HepG2 (cell line): Measurements from ENCODE around the gene STRADA. TPM values are rescaled to one million over a fixed set of nuclear protein-coding genes. Genes with fewer than 3 reads are reported as not detected.

Experiments used
- ATAC-seq: fragments of 200-7000 bp; cut with Tn5 transposase; 3 replicates; pipeline ENCODE4 v1.9.1; 2020; ENCODE audit warnings: mild to moderate bottlenecking, moderate library complexity
- BruUV-seq: library from RNA; stranded (reverse); fragments of 400-500 nt; replicated peaks from 2 replicates; lab custom pipeline; 2021; lab: Mats Ljungman, UMichigan
- CTCF ChIA-PET: fragments of 300-600 bp; formaldehyde crosslinking; extraction: SDS; loops from one replicate; lab custom pipeline; 2021; ENCODE audit warnings: low total read pairs, inconsistent platforms, low intra/inter-chr PET ratio; lab: Yijun Ruan, JAX
- POLR2A ChIA-PET: fragments of 350-600 bp; sonication (Branson Sonifier 250); formaldehyde crosslinking; loops from one replicate; lab custom pipeline; 2020; ENCODE audit warnings: antibody characterized with exemption, inconsistent platforms; lab: Yijun Ruan, JAX
- DNase-seq: peaks from one replicate; pipeline ENCODE4 v3.0.0-alpha.2; 2015; ENCODE audit warnings: low spot score
- FAIRE-seq: peaks from 3 replicates; lab custom pipeline; 2011; peaks lifted over from hg19 to GRCh38; lab: Jason Lieb, UNC
- H2AFZ ChIP-seq: one replicate; pipeline ENCODE4 v1.6.1; 2011; ENCODE audit warnings: low read length, inconsistent platforms
- H3K27ac ChIP-seq: fragments of 300-600 bp; 3 replicates; pipeline ENCODE4 v1.8.0; 2011; ENCODE audit warnings: mixed run types, mild to moderate bottlenecking, mixed read lengths, low read length, inconsistent platforms; ENCODE audit not compliant: insufficient read depth; ENCODE audit errors: extremely low read length
- H3K27me3 ChIP-seq, 2 experiments: fragments of 200-600 bp in 1 of 2; 2 replicates in 1 of 2; 3 replicates in 1 of 2; pipeline versions ENCODE4 v1.6.0 to v1.8.0; 2011; ENCODE audit warnings: low read length in 2 of 2, mild to moderate bottlenecking in 2 of 2, moderate library complexity in 2 of 2, inconsistent platforms in 1 of 2; ENCODE audit not compliant: insufficient read depth in 2 of 2, control insufficient read depth in 1 of 2
- H3K36me3 ChIP-seq, 2 experiments: fragments of 200-600 bp in 1 of 2; replicated peaks in 1 of 2; 2 replicates in 1 of 2; 3 replicates in 1 of 2; pipeline versions ENCODE4 v1.5.1 to v1.8.0; 2011; ENCODE audit warnings: low read length in 2 of 2, inconsistent platforms in 1 of 2; ENCODE audit not compliant: insufficient read depth in 2 of 2, control insufficient read depth in 1 of 2
- H3K4me1 ChIP-seq: 2 replicates; pipeline ENCODE4 v1.5.1; 2012; ENCODE audit warnings: low read length, inconsistent platforms; ENCODE audit not compliant: insufficient read depth
- H3K4me2 ChIP-seq: 2 replicates; pipeline ENCODE4 v1.6.0; 2011; ENCODE audit warnings: low read depth, low read length, inconsistent platforms
- H3K4me3 ChIP-seq, 3 experiments: fragments of 200-600 bp in 1 of 3; sonication (generic), shearing (Covaris generic) in 1 of 3; replicated peaks in 1 of 3; 2 replicates each; pipeline ENCODE4 v1.5.1; 2011 to 2016; ENCODE audit warnings: low read length in 3 of 3, inconsistent platforms in 2 of 3, low read depth in 2 of 3, mild to moderate bottlenecking in 2 of 3, control low read depth in 1 of 3, mixed read lengths in 1 of 3; ENCODE audit not compliant: insufficient read depth in 1 of 3
- H3K79me2 ChIP-seq: one replicate; pipeline ENCODE4 v1.6.1; 2011; ENCODE audit warnings: low read length, inconsistent platforms; ENCODE audit not compliant: insufficient read depth
- H3K9ac ChIP-seq: 2 replicates; pipeline ENCODE4 v1.6.0; 2011; ENCODE audit warnings: mild to moderate bottlenecking, low read depth, low read length, inconsistent platforms; ENCODE audit not compliant: insufficient read depth
- H3K9me3 ChIP-seq: 2 replicates; pipeline ENCODE4 v1.5.1; 2012; ENCODE audit warnings: mild to moderate bottlenecking, low read length
- H4K20me1 ChIP-seq: 2 replicates; pipeline ENCODE4 v1.6.0; 2011; ENCODE audit warnings: inconsistent platforms, mild to moderate bottlenecking, low read length, moderate library complexity; ENCODE audit not compliant: insufficient read depth
- CAMTA2 ChIP-seq: sonication (generic); formaldehyde crosslinking; IDR thresholded peaks from 2 replicates; pipeline ENCODE4 v1.4.0; 2020; ENCODE audit warnings: mild to moderate bottlenecking, missing genetic modification reagents, borderline replicate concordance
- CBX2 ChIP-seq, 2 experiments: fragments of 200-600 bp in 1 of 2; sonication (generic); formaldehyde crosslinking in 1 of 2; IDR thresholded peaks; 2 replicates each; pipeline versions ENCODE4 v1.7.0 to v1.8.1; 2018 to 2022; ENCODE audit warnings: low read depth in 2 of 2, low read length in 1 of 2, mild to moderate bottlenecking in 1 of 2, missing genetic modification reagents in 1 of 2
- EP300 ChIP-seq, 3 experiments: sonication (generic) in 1 of 3; formaldehyde crosslinking in 1 of 3; IDR thresholded peaks; 2 replicates each; pipeline versions ENCODE4 v1.5.1 to v1.6.1; 2011 to 2020; ENCODE audit warnings: low read depth in 2 of 3, low read length in 2 of 3, borderline replicate concordance in 1 of 3, improper control_type of control experiment in 1 of 3, mild to moderate bottlenecking in 1 of 3, missing genetic modification reagents in 1 of 3, moderate library complexity in 1 of 3
- FLYWCH1 ChIP-seq: sonication (generic); formaldehyde crosslinking; IDR thresholded peaks from 2 replicates; pipeline ENCODE4 v1.8.1; 2023; ENCODE audit warnings: mild to moderate bottlenecking, missing genetic modification reagents
- GMEB1 ChIP-seq: sonication (generic); formaldehyde crosslinking; IDR thresholded peaks from 2 replicates; pipeline ENCODE4 v1.5.1; 2020; ENCODE audit warnings: missing genetic modification reagents, mild to moderate bottlenecking, borderline replicate concordance
- KAT8 ChIP-seq: IDR thresholded peaks from 2 replicates; pipeline ENCODE4 v1.6.1; 2016; ENCODE audit warnings: missing genetic modification reagents, missing compliant biosample characterization
- MAFK ChIP-seq, 2 experiments: IDR thresholded peaks in 1 of 2; conservative IDR thresholded peaks in 1 of 2; 2 replicates each; pipeline ENCODE4 v1.6.1; 2011; ENCODE audit warnings: improper control_type of control experiment in 2 of 2, low read length in 2 of 2
- MED8 ChIP-seq: sonication (generic); formaldehyde crosslinking; IDR thresholded peaks from 2 replicates; pipeline ENCODE4 v1.8.1; 2023; ENCODE audit warnings: mild to moderate bottlenecking, missing genetic modification reagents; ENCODE audit not compliant: insufficient replicate concordance
- NAIF1 ChIP-seq: sonication (generic); formaldehyde crosslinking; IDR thresholded peaks from 2 replicates; pipeline ENCODE4 v1.5.0; 2020; ENCODE audit warnings: mild to moderate bottlenecking, missing genetic modification reagents, borderline replicate concordance
- SIN3A ChIP-seq: IDR thresholded peaks from 2 replicates; pipeline ENCODE4 v1.6.1; 2011; ENCODE audit warnings: low read depth, mild to moderate bottlenecking, control low read depth, low read length, borderline replicate concordance
- ZFAT ChIP-seq: sonication (generic); formaldehyde crosslinking; conservative IDR thresholded peaks from 2 replicates; pipeline ENCODE4 v1.8.1; 2023; ENCODE audit warnings: missing genetic modification reagents, inconsistent platforms
- ZFY ChIP-seq: sonication (generic); formaldehyde crosslinking; IDR thresholded peaks from 2 replicates; pipeline ENCODE4 v1.4.0; 2020; ENCODE audit warnings: missing genetic modification reagents
- ZKSCAN1 ChIP-seq: fragments of 150-350 bp; IDR thresholded peaks from 2 replicates; pipeline ENCODE4 v1.6.1; 2014; ENCODE audit warnings: low read length
- ZNF124 ChIP-seq: sonication (generic); formaldehyde crosslinking; IDR thresholded peaks from 2 replicates; pipeline ENCODE4 v1.4.0; 2020; ENCODE audit warnings: missing genetic modification reagents
- ZNF326 ChIP-seq: sonication (generic); formaldehyde crosslinking; IDR thresholded peaks from 2 replicates; pipeline ENCODE4 v1.4.0; 2020; ENCODE audit warnings: missing genetic modification reagents, borderline replicate concordance
- ZNF513 ChIP-seq: sonication (generic); formaldehyde crosslinking; conservative IDR thresholded peaks from 2 replicates; pipeline ENCODE4 v1.5.0; 2020; ENCODE audit warnings: missing genetic modification reagents
- ZNF546 ChIP-seq: sonication (generic); formaldehyde crosslinking; conservative IDR thresholded peaks from 2 replicates; pipeline ENCODE4 v1.8.1; 2023; ENCODE audit warnings: mild to moderate bottlenecking, missing genetic modification reagents
- ZNF652 ChIP-seq: IDR thresholded peaks from 2 replicates; pipeline ENCODE4 v1.6.1; 2016; ENCODE audit warnings: low read depth, borderline replicate concordance
- ZNF691 ChIP-seq: sonication (generic); formaldehyde crosslinking; IDR thresholded peaks from 2 replicates; pipeline ENCODE4 v1.4.0; 2020; ENCODE audit warnings: missing genetic modification reagents, low read depth, mild to moderate bottlenecking, borderline replicate concordance
- ZNF768 ChIP-seq: sonication (generic); formaldehyde crosslinking; IDR thresholded peaks from 2 replicates; pipeline ENCODE4 v1.4.0; 2020; ENCODE audit warnings: missing genetic modification reagents
- WGBS: methylation state at CpG from one replicate; pipeline ENCODE4 v1.1.6; 2017; ENCODE audit warnings: low lambda C conversion rate; 5-methylcytosine and 5-hydroxymethylcytosine counted together
- in situ Hi-C: cut with HindIII; loops from 2 replicates; pipeline ENCODE4 v1.10.0; 2017; ENCODE audit warnings: low pct_unique_long_range_greater_than_20kb; ENCODE audit not compliant: extremely low pct_ligation_motif_present
- intact Hi-C: fragments of 100-400 bp; cut with micrococcal nuclease; formaldehyde crosslinking; loops from one replicate; pipeline ENCODE4 v1.10.0; 2022; ENCODE audit not compliant: unreplicated experiment
- polyA plus RNA-seq, 8 experiments: library from polyadenylated mRNA; depleted of rRNA in 3 of 8; stranded (reverse) in 7 of 8; unstranded in 1 of 8; fragments of >200 nt; fragmentation: Illumina TruSeq in 4 of 8; extraction: Trizol in 4 of 8; gene quantifications; 2 replicates each; pipeline versions ENCODE4 v1.2.1 to v1.2.3, GENCODE V29; 2011 to 2016; ENCODE audit warnings: low read depth in 4 of 8, missing spikeins in 1 of 8, mixed read lengths in 1 of 8; ENCODE audit not compliant: insufficient read depth in 1 of 8
- total RNA-seq, 5 experiments: library from RNA; depleted of rRNA; stranded (reverse); fragments of >200 nt; fragmentation: Illumina TruSeq; extraction: Trizol; gene quantifications; 2 replicates each; pipeline ENCODE4 v1.2.3, GENCODE V29; 2016; ENCODE audit warnings: low read depth in 1 of 5

Gene STRADA
- total and polyA plus RNA-seq, 2 of the 13 experiments (the other 11 are each of a cell fraction or from before 2014, with no cell fraction given) = 17.6 to 17.9 TPM

GRCh38 chr17:63696381-63696961, 45.1 kb downstream of the STRADA start:
- Histone ChIP-seq H3K27me3 (no peaks in the 10 kb centered on the region), H3K79me2 (no peaks in the 10 kb centered on the region), H3K9me3 (no peaks in the 10 kb centered on the region), H4K20me1 (no peaks in the 10 kb centered on the region), H2AFZ (no peak overlapping the region), H3K4me2 (no peak overlapping the region), H3K27ac (no peak overlapping the region), H3K4me1 (peaks cover 18% of the 10 kb centered on the region), H3K9ac (no peak overlapping the region), H3K4me3 (no peak overlapping the region), H3K36me3 (peaks cover 10 to 15% of the 10 kb centered on the region in 2 experiments)
- ATAC-seq (peak; percentile 11), DNase-seq (peak; percentile 59), FAIRE-seq (peak; percentile 83)
- ChIA-PET POLR2A (no interaction called here), CTCF (interaction anchor here (1.3 kb wide), 1 partner anchor 271 kb away, joined by 9 read pairs; no protein-coding TSS in a partner anchor)
- in situ Hi-C loops = loop anchor here (10.0 kb wide), 1 partner anchor 272 kb away; no protein-coding TSS in a partner anchor
- no TSS peak for BruUV-seq
- 83% methylated on average over 9 of the region's 9 CpGs for WGBS
- intact Hi-C loops = loop anchor here (5.0 kb wide), 1 partner anchor 274 kb away; no protein-coding TSS in a partner anchor
- TF ChIP-seq ZNF513 (CRISPR knock-in tag) = no peak
- TF ChIP-seq GMEB1 (CRISPR knock-in tag) = no peak
- TF ChIP-seq SIN3A = no peak
- no peak for TF ChIP-seq CBX2 (IDR thresholded peaks at IDR 0.05; ENCODE audit: low read depth, low read length)
- no peak for TF ChIP-seq CBX2 (CRISPR knock-in tag; IDR thresholded peaks at IDR 0.05; ENCODE audit: low read depth)
- TF ChIP-seq MAFK (conservative IDR thresholded peaks at IDR 0.05 in 1 of 2, IDR thresholded peaks at IDR 0.05 in 1 of 2; ENCODE audit: low read length in 2 of 2) = no peak
- TF ChIP-seq ZKSCAN1 = no peak
- TF ChIP-seq EP300 (IDR thresholded peaks at IDR 0.05; ENCODE audit: low read depth in 2 of 2, low read length in 2 of 2) = no peak
- no peak for TF ChIP-seq EP300 (CRISPR knock-in tag; IDR thresholded peaks at IDR 0.05; ENCODE audit: borderline replicate concordance)
- no peak; the same call in 1 of the 2 replicates for TF ChIP-seq ZNF326 (CRISPR knock-in tag)
- no peak for TF ChIP-seq CAMTA2
- TF ChIP-seq ZNF124 (CRISPR knock-in tag) = 0 out of 2 replicates have a peak, but pooled peaks have one; percentile 57
- no peak for TF ChIP-seq ZNF652 (CRISPR knock-in tag)
- TF ChIP-seq ZFAT (CRISPR knock-in tag) = no peak
- no peak for TF ChIP-seq ZNF546 (CRISPR knock-in tag)
- no peak for TF ChIP-seq NAIF1 (CRISPR knock-in tag)
- no peak for TF ChIP-seq ZFY
- TF ChIP-seq MED8 (CRISPR knock-in tag) = no peak
- TF ChIP-seq ZNF768 (CRISPR knock-in tag) = no peak
- TF ChIP-seq FLYWCH1 (CRISPR knock-in tag) = no peak
- TF ChIP-seq ZNF691 (CRISPR knock-in tag) = 0 out of 2 replicates have a peak, but pooled peaks have one; percentile 53
- TF ChIP-seq KAT8 (CRISPR knock-in tag) = no peak
